ENCODE measurements around the gene SYCP2. TPM values are rescaled to one million over a fixed set of nuclear protein-coding genes. Genes with fewer than 3 reads are reported as not detected.
A peak's percentile ranks its signal among the peaks of the same experiment; 100 is the strongest.

The SYCP2 gene
- total RNA-seq, result 1 to 10 TPM; 1.8 to 5.0 (median 4.4) TPM

DNA sequence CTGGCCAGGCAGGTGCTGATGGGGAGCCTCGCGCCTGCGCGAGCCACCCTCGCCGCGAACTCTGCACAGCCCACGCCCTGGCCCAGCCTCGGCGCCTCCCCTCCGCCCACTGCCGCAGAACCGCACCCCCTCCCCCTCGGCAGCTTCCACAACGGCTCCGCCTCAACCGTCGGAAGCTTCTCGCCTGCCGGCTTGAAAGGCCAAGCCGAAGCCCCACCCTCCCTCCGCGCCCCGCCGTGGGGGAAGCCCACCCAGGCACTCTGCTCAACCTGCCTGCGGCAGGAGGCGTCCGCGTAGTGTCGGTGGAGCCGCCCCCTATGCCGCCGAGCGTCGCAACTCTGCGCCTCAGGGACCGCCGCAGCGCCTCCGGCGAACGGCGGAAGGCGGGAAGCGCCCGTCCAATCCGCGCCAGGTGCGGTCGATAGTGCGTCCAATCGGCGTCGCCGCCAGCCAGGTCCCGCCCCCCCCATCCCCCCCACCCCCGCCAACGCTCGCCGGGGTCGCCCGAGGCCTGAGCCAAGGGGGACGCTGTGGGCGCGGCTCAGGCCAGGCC, at the start of gene SYCP2:
TSS of gene SYCP2 (minus strand) at position 342 of the 553 bp plus-strand sequence. CDS start 11,224 bp downstream, outside the sequence.
- H3K4me1 ChIP-seq, result peaks cover 39% of the 10 kb centered on the region
- no peaks in the 10 kb centered on the region for H3K9me3 ChIP-seq
- DNase-seq (ENCODE audit: low spot score in 2 of 2), result peak; percentile 67 to 79

DNA sequence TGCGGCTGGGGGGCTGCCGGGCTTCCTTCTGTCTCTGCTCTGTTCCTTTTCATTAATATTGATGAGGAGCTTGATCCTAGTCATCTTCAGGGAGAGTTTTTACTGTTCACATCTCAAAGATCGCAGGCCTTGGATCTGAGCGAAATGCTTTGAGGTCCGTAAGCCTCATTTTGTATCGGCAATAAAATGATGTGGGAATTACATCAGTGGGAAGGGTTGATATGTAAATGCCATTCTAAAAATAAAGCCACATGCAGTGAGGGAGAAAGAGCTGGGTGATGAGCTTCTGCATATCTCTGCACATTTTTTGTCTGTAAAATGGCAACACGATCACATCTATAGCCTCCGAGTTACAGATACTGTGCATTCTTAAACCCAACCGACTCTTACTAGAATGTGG, 49.6 kb upstream of the SYCP2 start:
- TF ChIP-seq EP300 (IDR thresholded peaks at IDR 0.05), result no peak
- no peak for TF ChIP-seq POLR2AphosphoS5 (IDR thresholded peaks at IDR 0.05)
- no peak for TF ChIP-seq POLR2A (IDR thresholded peaks at IDR 0.05)
- TF ChIP-seq, protein P1, sequence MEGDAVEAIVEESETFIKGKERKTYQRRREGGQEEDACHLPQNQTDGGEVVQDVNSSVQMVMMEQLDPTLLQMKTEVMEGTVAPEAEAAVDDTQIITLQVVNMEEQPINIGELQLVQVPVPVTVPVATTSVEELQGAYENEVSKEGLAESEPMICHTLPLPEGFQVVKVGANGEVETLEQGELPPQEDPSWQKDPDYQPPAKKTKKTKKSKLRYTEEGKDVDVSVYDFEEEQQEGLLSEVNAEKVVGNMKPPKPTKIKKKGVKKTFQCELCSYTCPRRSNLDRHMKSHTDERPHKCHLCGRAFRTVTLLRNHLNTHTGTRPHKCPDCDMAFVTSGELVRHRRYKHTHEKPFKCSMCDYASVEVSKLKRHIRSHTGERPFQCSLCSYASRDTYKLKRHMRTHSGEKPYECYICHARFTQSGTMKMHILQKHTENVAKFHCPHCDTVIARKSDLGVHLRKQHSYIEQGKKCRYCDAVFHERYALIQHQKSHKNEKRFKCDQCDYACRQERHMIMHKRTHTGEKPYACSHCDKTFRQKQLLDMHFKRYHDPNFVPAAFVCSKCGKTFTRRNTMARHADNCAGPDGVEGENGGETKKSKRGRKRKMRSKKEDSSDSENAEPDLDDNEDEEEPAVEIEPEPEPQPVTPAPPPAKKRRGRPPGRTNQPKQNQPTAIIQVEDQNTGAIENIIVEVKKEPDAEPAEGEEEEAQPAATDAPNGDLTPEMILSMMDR (IDR thresholded peaks at IDR 0.05), result no peak
- Histone ChIP-seq H3K4me1 (no peaks in the 10 kb centered on the region), H3K4me3 (no peak overlapping the region), H3K36me3 (no peaks in the 10 kb centered on the region), H3K9me3 (no peaks in the 10 kb centered on the region), H3K27ac (no peak overlapping the region), H3K27me3 (no peaks in the 10 kb centered on the region)
- DNase-seq (ENCODE audit: low spot score in 2 of 2), result no peak
- 91% methylated on average over 9 of the region's 9 CpGs for WGBS

More for the DNA sequence above, at the start of gene SYCP2:
- TF ChIP-seq, protein P1 (IDR thresholded peaks at IDR 0.05), result no peak
- TF ChIP-seq POLR2A (IDR thresholded peaks at IDR 0.05) (no peak), EP300 (IDR thresholded peaks at IDR 0.05) (no peak), POLR2AphosphoS5 (IDR thresholded peaks at IDR 0.05) (no peak)
- peak within 1 kb of the TSS; percentile 78 for H3K4me3 ChIP-seq
- no peaks in the 10 kb centered on the region for H3K36me3 ChIP-seq
- H3K27me3 ChIP-seq, result no peaks in the 10 kb centered on the region
- peak within 1 kb of the TSS; percentile 34 for H3K27ac ChIP-seq
- 23% methylated on average over 7 of the region's 65 CpGs for WGBS

GRCh38 chr20:59977086-59977485, 43.6 kb upstream of the SYCP2 start:
- no peak overlapping the region for H3K27ac ChIP-seq
- no peaks in the 10 kb centered on the region for H3K9me3 ChIP-seq
- H3K4me3 ChIP-seq, result no peak overlapping the region
- WGBS, result 85% methylated on average over 9 of the region's 9 CpGs
- no peaks in the 10 kb centered on the region for H3K27me3 ChIP-seq
- no peak for DNase-seq (ENCODE audit: low spot score in 2 of 2)
- no peaks in the 10 kb centered on the region for H3K36me3 ChIP-seq
- H3K4me1 ChIP-seq, result no peaks in the 10 kb centered on the region
- TF ChIP-seq POLR2A (IDR thresholded peaks at IDR 0.05), result no peak
- no peak for TF ChIP-seq POLR2AphosphoS5 (IDR thresholded peaks at IDR 0.05)
- TF ChIP-seq EP300 (IDR thresholded peaks at IDR 0.05), result no peak
- TF ChIP-seq, protein P1 (IDR thresholded peaks at IDR 0.05), result no peak

- Histone ChIP-seq H3K9me3 (no peaks in the 10 kb centered on the region), H3K27ac (no peak overlapping the region), H3K27me3 (no peaks in the 10 kb centered on the region), H3K4me1 (no peaks in the 10 kb centered on the region), H3K36me3 (no peaks in the 10 kb centered on the region), H3K4me3 (no peak overlapping the region)
- TF ChIP-seq EP300 (IDR thresholded peaks at IDR 0.05), result no peak
- no peak for TF ChIP-seq POLR2A (IDR thresholded peaks at IDR 0.05)
- no peak for TF ChIP-seq POLR2AphosphoS5 (IDR thresholded peaks at IDR 0.05)
- TF ChIP-seq, protein P1 (IDR thresholded peaks at IDR 0.05), result no peak
- no peak for DNase-seq (ENCODE audit: low spot score in 2 of 2)
- WGBS, result 83% methylated on average over 6 of the region's 6 CpGs
These were observed 42.8 kb upstream of the SYCP2 start for GRCh38 chr20:59976156-59976782.

- WGBS, result 77% methylated on average over 12 of the region's 12 CpGs
- Histone ChIP-seq H3K9me3 (no peaks in the 10 kb centered on the region), H3K27me3 (no peaks in the 10 kb centered on the region), H3K36me3 (no peaks in the 10 kb centered on the region), H3K27ac (peak overlapping the region; percentile 60), H3K4me1 (no peaks in the 10 kb centered on the region), H3K4me3 (no peak overlapping the region)
- no peak for TF ChIP-seq POLR2AphosphoS5 (IDR thresholded peaks at IDR 0.05)
- no peak for TF ChIP-seq EP300 (IDR thresholded peaks at IDR 0.05)
- no peak for TF ChIP-seq POLR2A (IDR thresholded peaks at IDR 0.05)
- TF ChIP-seq, protein P1 (IDR thresholded peaks at IDR 0.05), result no peak
- DNase-seq (ENCODE audit: low spot score in 2 of 2), result no peak
These were observed 38.8 kb upstream of the SYCP2 start for GRCh38 chr20:59972037-59972801.
